Measurements from ENCODE around the gene ITIH6. TPM values are rescaled to one million over a fixed set of nuclear protein-coding genes. Genes with fewer than 3 reads are reported as not detected.

Gene ITIH6
- total and polyA plus RNA-seq, 8 donors, result 0.06 to 0.16 (median 0.09) TPM; not detected in 3

DNA sequence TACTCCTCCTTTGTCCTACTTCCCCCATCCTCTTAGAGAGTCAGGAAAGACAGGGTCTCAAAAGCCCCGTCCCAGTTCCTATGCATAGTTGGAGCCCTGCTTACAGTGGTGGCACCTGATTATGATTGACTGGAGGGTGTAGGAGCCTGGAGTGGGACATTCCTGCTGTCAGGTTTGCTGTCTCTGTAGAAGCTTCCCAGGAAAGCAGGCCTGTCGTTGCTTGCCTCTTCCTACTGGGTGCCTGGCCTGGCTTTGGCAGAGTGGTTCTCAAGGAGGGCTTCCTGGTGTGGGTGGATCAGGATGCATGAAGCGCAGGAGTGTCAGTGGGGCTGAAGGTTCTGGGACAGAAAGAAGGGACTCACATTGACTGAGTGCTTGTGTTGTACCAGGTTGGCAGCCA, 14.3 kb upstream of the ITIH6 start:
- Histone ChIP-seq H3K4me3 (no peak overlapping the region), H3K9me3 (no peaks in the 10 kb centered on the region), H3K4me1 (no peaks in the 10 kb centered on the region), H3K36me3 (peaks cover 0 to 58% of the 10 kb centered on the region in 2 donors), H3K27me3 (no peaks in the 10 kb centered on the region), H3K27ac (no peak overlapping the region)
- ATAC-seq, result no peak
- TF ChIP-seq, protein P1, sequence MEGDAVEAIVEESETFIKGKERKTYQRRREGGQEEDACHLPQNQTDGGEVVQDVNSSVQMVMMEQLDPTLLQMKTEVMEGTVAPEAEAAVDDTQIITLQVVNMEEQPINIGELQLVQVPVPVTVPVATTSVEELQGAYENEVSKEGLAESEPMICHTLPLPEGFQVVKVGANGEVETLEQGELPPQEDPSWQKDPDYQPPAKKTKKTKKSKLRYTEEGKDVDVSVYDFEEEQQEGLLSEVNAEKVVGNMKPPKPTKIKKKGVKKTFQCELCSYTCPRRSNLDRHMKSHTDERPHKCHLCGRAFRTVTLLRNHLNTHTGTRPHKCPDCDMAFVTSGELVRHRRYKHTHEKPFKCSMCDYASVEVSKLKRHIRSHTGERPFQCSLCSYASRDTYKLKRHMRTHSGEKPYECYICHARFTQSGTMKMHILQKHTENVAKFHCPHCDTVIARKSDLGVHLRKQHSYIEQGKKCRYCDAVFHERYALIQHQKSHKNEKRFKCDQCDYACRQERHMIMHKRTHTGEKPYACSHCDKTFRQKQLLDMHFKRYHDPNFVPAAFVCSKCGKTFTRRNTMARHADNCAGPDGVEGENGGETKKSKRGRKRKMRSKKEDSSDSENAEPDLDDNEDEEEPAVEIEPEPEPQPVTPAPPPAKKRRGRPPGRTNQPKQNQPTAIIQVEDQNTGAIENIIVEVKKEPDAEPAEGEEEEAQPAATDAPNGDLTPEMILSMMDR (IDR thresholded peaks at IDR 0.05), result no peak
- intact Hi-C loops (cut with DNase I), result no loop called here
- no peak for DNase-seq

DNA sequence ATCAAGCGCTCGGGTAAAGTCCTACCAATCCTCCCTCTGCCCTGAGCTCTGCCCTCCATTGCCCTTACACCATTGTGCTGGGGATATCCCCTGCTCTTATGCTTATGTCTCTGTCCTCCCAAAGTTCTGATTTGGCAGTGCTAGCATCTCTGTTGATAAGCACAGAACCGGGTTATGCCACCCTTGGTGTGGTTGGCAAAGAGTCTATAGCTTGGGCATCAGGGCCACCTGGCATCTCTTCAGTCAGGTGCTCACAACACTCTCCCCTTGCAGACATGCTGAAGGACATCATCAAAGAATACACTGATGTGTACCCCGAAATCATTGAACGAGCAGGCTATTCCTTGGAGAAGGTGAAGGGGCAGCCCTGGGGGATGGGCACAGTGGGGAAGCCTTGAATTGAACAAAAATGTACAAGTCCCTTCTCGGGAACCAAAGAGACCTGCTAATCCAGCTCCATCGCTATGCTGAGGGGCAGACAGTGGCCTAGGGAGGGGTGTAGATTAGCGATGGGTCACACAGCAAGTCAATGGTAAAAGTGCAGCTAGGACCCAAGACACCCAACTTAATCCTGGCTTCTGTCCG, 13.3 kb upstream of the ITIH6 start:
- Histone ChIP-seq H3K4me3 (no peak overlapping the region), H3K27me3 (no peaks in the 10 kb centered on the region), H3K36me3 (peaks cover 0 to 58% of the 10 kb centered on the region in 2 donors), H3K4me1 (no peaks in the 10 kb centered on the region), H3K27ac (no peak overlapping the region), H3K9me3 (no peaks in the 10 kb centered on the region)
- TF ChIP-seq, protein P1 (IDR thresholded peaks at IDR 0.05), result no peak
- ATAC-seq (no peak), DNase-seq (no peak)
- intact Hi-C loops (cut with DNase I), result no loop called here

DNA sequence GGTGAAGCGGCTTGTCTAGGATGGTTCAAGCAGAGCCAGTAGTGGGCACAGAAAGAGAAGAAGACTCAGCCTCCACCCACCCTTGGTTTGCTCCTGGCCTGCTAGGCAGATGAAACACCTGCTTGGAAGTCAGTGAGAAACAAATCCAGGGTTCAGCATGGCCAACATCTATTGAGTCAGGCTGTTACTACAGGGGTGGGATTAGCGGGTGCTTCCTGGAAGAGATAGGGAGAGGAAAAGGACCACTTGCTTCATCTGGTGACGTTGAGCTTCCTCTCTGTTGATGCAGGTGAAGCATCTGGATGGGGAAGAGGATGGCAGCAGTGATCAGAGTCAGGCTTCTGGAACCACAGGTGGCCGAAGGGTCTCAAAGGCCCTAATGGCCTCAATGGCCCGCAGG, 12.5 kb upstream of the ITIH6 start:
- intact Hi-C loops (cut with DNase I), result no loop called here
- Histone ChIP-seq H3K9me3 (no peaks in the 10 kb centered on the region), H3K27me3 (no peaks in the 10 kb centered on the region), H3K27ac (no peak overlapping the region), H3K4me3 (no peak overlapping the region), H3K36me3 (peaks cover 0 to 51% of the 10 kb centered on the region in 2 donors), H3K4me1 (no peaks in the 10 kb centered on the region)
- DNase-seq, result no peak
- no peak for ATAC-seq
- TF ChIP-seq, protein P1 (IDR thresholded peaks at IDR 0.05), result no peak

DNA sequence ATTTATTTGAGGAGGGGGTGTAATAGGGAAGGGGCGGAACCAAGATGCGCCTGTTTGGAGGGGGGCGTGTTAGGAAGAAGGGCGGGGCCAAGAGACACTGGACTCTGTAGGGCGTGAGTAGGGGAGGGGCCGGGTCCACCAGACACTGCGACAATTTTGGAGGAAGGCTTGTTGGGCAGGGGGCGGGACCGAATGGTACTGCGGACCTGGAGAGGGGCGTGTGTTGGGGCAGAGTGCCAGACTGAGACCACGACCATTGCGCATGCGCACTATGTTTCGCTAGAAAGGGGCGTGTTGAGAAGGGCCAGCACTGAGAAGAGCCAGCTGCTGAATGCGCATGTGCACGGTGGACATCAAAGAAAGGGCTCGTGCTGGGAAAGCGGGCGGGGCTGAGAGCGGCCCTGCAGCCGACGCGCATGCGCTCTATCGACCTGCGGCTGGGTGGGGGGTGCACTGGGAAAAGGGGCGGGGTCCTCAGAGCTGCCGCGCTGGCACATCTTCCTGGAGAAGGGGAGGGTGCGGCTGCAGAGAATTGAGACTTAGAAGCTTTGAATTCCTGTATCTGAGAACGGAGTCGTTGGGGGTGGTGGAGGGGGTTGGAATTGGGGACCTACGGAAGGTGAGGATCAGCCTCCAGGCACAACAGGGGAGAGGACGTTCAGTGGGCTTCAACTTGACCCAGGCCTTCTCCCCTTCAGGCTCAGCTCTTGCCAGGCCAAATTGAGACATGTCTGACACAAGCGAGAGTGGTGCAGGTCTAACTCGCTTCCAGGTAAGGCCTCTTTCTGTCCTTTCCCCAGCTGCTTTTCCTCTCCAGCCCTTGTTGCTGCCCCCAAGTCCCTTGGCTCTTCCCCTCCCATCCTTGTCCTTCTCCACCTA, 10.8 kb upstream of the ITIH6 start:
- peaks cover 0 to 34% of the 10 kb centered on the region in 2 donors for H3K36me3 ChIP-seq
- peak overlapping the region; percentile 45 to 67 for H3K4me3 ChIP-seq
- H3K27ac ChIP-seq, result peak overlapping the region; percentile 64 to 82
- no peaks in the 10 kb centered on the region for H3K27me3 ChIP-seq
- DNase-seq (peak; percentile 93 to 97 (median 94)), ATAC-seq (peak; percentile 91)
- H3K9me3 ChIP-seq, result no peaks in the 10 kb centered on the region
- TF ChIP-seq, protein P1 (IDR thresholded peaks at IDR 0.05), result no peak
- intact Hi-C loops (cut with DNase I), result no loop called here
- no peaks in the 10 kb centered on the region for H3K4me1 ChIP-seq

DNA sequence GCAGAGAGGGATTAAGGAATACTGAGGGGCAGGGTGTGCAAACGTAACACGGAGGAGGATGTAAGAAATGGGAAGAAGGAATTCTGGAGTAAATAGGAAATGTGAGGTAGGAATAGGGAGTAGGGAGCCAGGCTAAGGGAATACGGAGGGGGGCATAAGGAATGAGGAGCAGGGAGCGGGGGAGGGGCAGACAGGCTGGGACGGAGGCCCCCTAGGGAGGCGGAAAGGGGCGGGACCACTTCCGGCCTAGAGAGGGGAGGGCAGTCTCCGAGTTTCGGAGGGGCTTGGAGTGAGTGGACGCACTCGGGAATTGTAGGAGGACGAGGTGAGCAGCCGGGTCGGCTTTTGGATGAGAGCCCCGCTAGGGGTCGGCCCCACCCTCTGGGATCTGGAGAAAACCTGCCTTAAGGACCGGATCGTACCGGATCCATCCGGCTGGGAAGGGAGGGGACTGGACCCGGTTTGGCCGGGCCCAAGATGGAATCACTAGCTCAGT, 10.1 kb upstream of the ITIH6 start:
- Histone ChIP-seq H3K4me3 (peak overlapping the region; percentile 45 to 67), H3K36me3 (peaks cover 0 to 27% of the 10 kb centered on the region in 2 donors), H3K27me3 (no peaks in the 10 kb centered on the region), H3K9me3 (no peaks in the 10 kb centered on the region), H3K4me1 (no peaks in the 10 kb centered on the region), H3K27ac (peak overlapping the region; percentile 64 to 82)
- intact Hi-C loops (cut with DNase I), result no loop called here
- DNase-seq (peak; percentile 70 to 89 (median 78)), ATAC-seq (peak; percentile 77)
- TF ChIP-seq, protein P1 (IDR thresholded peaks at IDR 0.05), result no peak
